Suprapubic skin (tissue), 4 donors: ENCODE data around the gene TEF. TPM values are rescaled to one million over a fixed set of nuclear protein-coding genes. Genes with fewer than 3 reads are reported as not detected.

Experiments used
- DNase-seq, 2 donors: peaks; one replicate each; pipeline ENCODE4 v3.0.0-alpha.2; 2019; ENCODE audit warnings: low spot score in 2 of 2
- H3K27ac ChIP-seq: fragments of 200-600 bp; sonication (generic); one replicate; pipeline ENCODE4 v1.5.1; 2019
- H3K27me3 ChIP-seq: fragments of 200-600 bp; sonication (generic); one replicate; pipeline ENCODE4 v1.5.1; 2019
- H3K36me3 ChIP-seq: fragments of 200-600 bp; sonication (generic); one replicate; pipeline ENCODE4 v1.5.1; 2019
- H3K4me1 ChIP-seq: fragments of 200-600 bp; sonication (generic); one replicate; pipeline ENCODE4 v1.5.1; 2019
- H3K4me3 ChIP-seq: fragments of 200-600 bp; sonication (generic); one replicate; pipeline ENCODE4 v1.5.1; 2019; ENCODE audit warnings: mild to moderate bottlenecking
- H3K9me3 ChIP-seq: fragments of 200-600 bp; sonication (generic); one replicate; pipeline ENCODE4 v1.5.1; 2019
- EP300 ChIP-seq: sonication (generic); formaldehyde crosslinking; IDR thresholded peaks from one replicate; pipeline ENCODE4 v1.6.1; 2017; ENCODE audit warnings: antibody characterized with exemption
- POLR2A ChIP-seq, 2 donors: fragments of 450-650 bp; IDR thresholded peaks; one replicate each; pipeline ENCODE4 v1.6.1; 2017; ENCODE audit warnings: antibody characterized with exemption in 2 of 2, mild to moderate bottlenecking in 2 of 2, moderate library complexity in 2 of 2
- POLR2AphosphoS5 ChIP-seq, 3 donors: sonication (generic); formaldehyde crosslinking; IDR thresholded peaks; one replicate each; pipeline ENCODE4 v1.6.1; 2017; ENCODE audit warnings: antibody characterized with exemption in 3 of 3
- WGBS: methylation state at CpG from one replicate; pipeline ENCODE4 v1.1.5; 2018; 5-methylcytosine and 5-hydroxymethylcytosine counted together
- total RNA-seq, 4 donors: library from RNA; depleted of rRNA; stranded (reverse); fragments of >200 nt; gene quantifications; one replicate each; pipeline ENCODE4 v1.1.0, GENCODE V29; 2016
- TF ChIP-seq, protein P1 (sequence below), 2 donors: fragments of 200-600 bp in 1 of 2; fragments of 450-650 bp in 1 of 2; sonication (generic) in 1 of 2; IDR thresholded peaks; one replicate each; pipeline ENCODE4 v1.5.1; 2016 to 2019; ENCODE audit warnings: antibody characterized with exemption in 2 of 2, mild to moderate bottlenecking in 1 of 2, moderate library complexity in 1 of 2

Gene TEF
- total RNA-seq, 4 donors from 2014 or later = 36.1 to 87.4 (median 46.8) TPM

GRCh38 chr22:41447435-41448188 lies 65.9 kb downstream of the TEF start:
- peak in 1 of 2 donors; percentile 85 for DNase-seq
- TF ChIP-seq EP300 = no peak
- TF ChIP-seq, protein P1, sequence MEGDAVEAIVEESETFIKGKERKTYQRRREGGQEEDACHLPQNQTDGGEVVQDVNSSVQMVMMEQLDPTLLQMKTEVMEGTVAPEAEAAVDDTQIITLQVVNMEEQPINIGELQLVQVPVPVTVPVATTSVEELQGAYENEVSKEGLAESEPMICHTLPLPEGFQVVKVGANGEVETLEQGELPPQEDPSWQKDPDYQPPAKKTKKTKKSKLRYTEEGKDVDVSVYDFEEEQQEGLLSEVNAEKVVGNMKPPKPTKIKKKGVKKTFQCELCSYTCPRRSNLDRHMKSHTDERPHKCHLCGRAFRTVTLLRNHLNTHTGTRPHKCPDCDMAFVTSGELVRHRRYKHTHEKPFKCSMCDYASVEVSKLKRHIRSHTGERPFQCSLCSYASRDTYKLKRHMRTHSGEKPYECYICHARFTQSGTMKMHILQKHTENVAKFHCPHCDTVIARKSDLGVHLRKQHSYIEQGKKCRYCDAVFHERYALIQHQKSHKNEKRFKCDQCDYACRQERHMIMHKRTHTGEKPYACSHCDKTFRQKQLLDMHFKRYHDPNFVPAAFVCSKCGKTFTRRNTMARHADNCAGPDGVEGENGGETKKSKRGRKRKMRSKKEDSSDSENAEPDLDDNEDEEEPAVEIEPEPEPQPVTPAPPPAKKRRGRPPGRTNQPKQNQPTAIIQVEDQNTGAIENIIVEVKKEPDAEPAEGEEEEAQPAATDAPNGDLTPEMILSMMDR (IDR thresholded peaks at IDR 0.05) = no peak
- no peak for TF ChIP-seq POLR2AphosphoS5 (IDR thresholded peaks at IDR 0.05)
- no peak for TF ChIP-seq POLR2A (IDR thresholded peaks at IDR 0.05)
- WGBS = under 1% methylated on average over 16 of the region's 63 CpGs

DNA sequence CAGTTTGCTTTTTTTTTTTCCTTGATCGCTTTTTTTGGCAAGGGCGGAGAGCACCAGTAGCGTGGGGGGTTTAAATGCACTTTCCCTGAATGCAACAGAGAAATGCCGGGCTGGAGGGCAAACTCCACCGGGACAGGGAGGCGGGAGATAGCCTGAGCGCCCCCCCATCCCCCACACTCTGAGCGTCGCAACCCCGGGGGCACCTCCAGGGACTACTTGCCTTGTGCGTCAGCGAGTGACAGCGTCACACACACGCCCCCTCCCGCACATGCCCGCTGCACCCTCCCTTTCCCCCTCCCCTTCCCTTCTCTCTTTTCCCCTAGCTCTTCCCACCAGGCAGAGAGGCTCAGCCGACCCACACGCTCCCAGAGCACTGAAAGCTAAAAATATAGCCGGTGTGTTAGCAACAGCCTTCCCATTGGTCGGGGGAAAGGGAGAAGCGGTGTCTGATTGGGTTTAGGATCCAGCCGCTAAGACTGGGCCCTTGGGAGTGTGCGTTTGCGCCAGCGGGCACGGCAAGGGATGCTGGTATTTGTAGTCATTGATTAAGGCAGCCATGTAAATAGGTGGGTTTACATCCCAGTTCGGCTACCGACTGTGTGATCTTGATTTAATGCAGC lies 66.6 kb downstream of the TEF start:
- WGBS = under 1% methylated on average over 28 of the region's 28 CpGs

More at GRCh38 chr22:41447435-41448188, 65.9 kb downstream of the TEF start:
- H3K4me3 ChIP-seq = peak overlapping the region; percentile 90
- no peaks in the 10 kb centered on the region for H3K27me3 ChIP-seq
- H3K36me3 ChIP-seq = no peaks in the 10 kb centered on the region
- peaks cover 25% of the 10 kb centered on the region for H3K4me1 ChIP-seq
- H3K27ac ChIP-seq = peak overlapping the region; percentile 98
- H3K9me3 ChIP-seq = no peaks in the 10 kb centered on the region

More for the DNA sequence above, 66.6 kb downstream of the TEF start:
- peak overlapping the region; percentile 98 for H3K27ac ChIP-seq
- H3K4me1 ChIP-seq = peaks cover 18% of the 10 kb centered on the region
- H3K36me3 ChIP-seq = no peaks in the 10 kb centered on the region
- H3K9me3 ChIP-seq = no peaks in the 10 kb centered on the region
- TF ChIP-seq POLR2A (IDR thresholded peaks at IDR 0.05) = peak in 1 of 2 donors; percentile 51
- TF ChIP-seq POLR2AphosphoS5 (IDR thresholded peaks at IDR 0.05) = peak in 2 of 3 donors; percentile 48 to 71
- TF ChIP-seq EP300 = peak; percentile 61
- TF ChIP-seq, protein P1 (IDR thresholded peaks at IDR 0.05) = no peak
- H3K27me3 ChIP-seq = no peaks in the 10 kb centered on the region
- DNase-seq = peak; percentile 97 to 98
- peak overlapping the region; percentile 90 for H3K4me3 ChIP-seq

Other genes starting within 250 kb of the TEF start
- gene L3MBTL2, start 176.6 kb upstream of the TEF start, total RNA-seq = 10 to 100 TPM; 13.2 to 36.5 (median 17.4) TPM
- gene CHADL, start 141.0 kb upstream of the TEF start, total RNA-seq = 10 to 100 TPM in 3 of 4 donors, 1 to 10 TPM in 1; 9.5 to 18.8 (median 15.7) TPM
- gene RANGAP1, start 95.8 kb upstream of the TEF start, total RNA-seq = 100 to 1,000 TPM; 112 to 120 (median 114) TPM
- 10 to 100 TPM; 29.7 to 45.7 (median 41.0) TPM for gene ZC3H7B, start 80.4 kb upstream of the TEF start, total RNA-seq
- gene TOB2, start 64.9 kb downstream of the TEF start, total RNA-seq = 10 to 100 TPM; 39.7 to 62.1 (median 58.4) TPM
- gene PHF5A, start 86.8 kb downstream of the TEF start, total RNA-seq = 10 to 100 TPM; 26.7 to 47.1 (median 36.9) TPM
- gene ACO2, start 87.2 kb downstream of the TEF start, total RNA-seq = 10 to 100 TPM; 67.4 to 81.9 (median 75.9) TPM
- gene POLR3H, start 162.5 kb downstream of the TEF start, total RNA-seq = 10 to 100 TPM; 18.5 to 32.7 (median 23.5) TPM
- gene CSDC2, start 179.1 kb downstream of the TEF start, total RNA-seq = 1 to 10 TPM in 2 of 4 donors, under 1 TPM in 2; 0.40 to 2.6 (median 0.82) TPM
- gene PMM1, start 207.9 kb downstream of the TEF start, total RNA-seq = 10 to 100 TPM; 35.7 to 48.5 (median 40.8) TPM
- 10 to 100 TPM; 25.6 to 32.9 (median 27.9) TPM for gene DESI1, start 239.1 kb downstream of the TEF start, total RNA-seq
- 100 to 1,000 TPM; 131 to 194 (median 182) TPM for gene XRCC6, start 239.4 kb downstream of the TEF start, total RNA-seq